Adrenal gland (tissue), 5 donors: ENCODE data around the gene FAM50B.

Experiments
- CTCF ChIP-seq, 6 experiments: fragments of 450-650 bp in 4 of 6; fragments of 200-600 bp in 2 of 6; sonication (generic) in 1 of 6; IDR thresholded peaks; 1 replicate in 5 of 6; 2 replicates in 1 of 6; pipeline versions ENCODE4 v1.5.1 to v1.8.0; 2016 to 2021; ENCODE audit warnings: antibody characterized with exemption in 6 of 6, mild to moderate bottlenecking in 2 of 6, moderate library complexity in 1 of 6
- POLR2A ChIP-seq, 2 donors: fragments of 450-650 bp; IDR thresholded peaks; one replicate each; pipeline ENCODE4 v1.6.1; 2017; ENCODE audit warnings: antibody characterized with exemption in 2 of 2, mild to moderate bottlenecking in 2 of 2, moderate library complexity in 1 of 2
- donor health status: DM: no; HTN: no; CAD: no.

GRCh38 chr6:3851839-3852238, 2.7 kb downstream of the FAM50B start:
- TF ChIP-seq CTCF (IDR thresholded peaks at IDR 0.05) (no peak), POLR2A (IDR thresholded peaks at IDR 0.05) (no peak)
